PC-9 (cell line): ENCODE measurements around the gene MBNL1. TPM values are rescaled to one million over a fixed set of nuclear protein-coding genes. Genes with fewer than 3 reads are reported as not detected.

Source experiments
- BruUV-seq: library from RNA; stranded (reverse); fragments of 400-500 nt; replicated peaks from 2 replicates; lab custom pipeline; 2021; lab: Mats Ljungman, UMichigan
- CTCF ChIA-PET: fragments of 300-600 bp; sonication (Branson Sonifier 250); formaldehyde crosslinking; loops from one replicate; lab custom pipeline; 2022; ENCODE audit warnings: antibody characterized with exemption; lab: Charles Lee
- POLR2A ChIA-PET: fragments of 300-600 bp; sonication (Branson Sonifier 250); formaldehyde crosslinking; loops from one replicate; lab custom pipeline; 2022; ENCODE audit warnings: antibody characterized with exemption; ENCODE audit not compliant: unreplicated experiment; lab: Charles Lee
- DNase-seq, 2 experiments: peaks; one replicate each; pipeline versions ENCODE4 v3.0.0 to v3.0.0-alpha.2; 2015 to 2022; ENCODE audit warnings: mixed read lengths in 1 of 2
- H2AFZ ChIP-seq: fragments of 200-600 bp; sonication (generic); 2 replicates; pipeline ENCODE4 v1.8.1; 2017; ENCODE audit warnings: antibody characterized with exemption
- H3F3A ChIP-seq: fragments of 200-600 bp; sonication (generic); 2 replicates; pipeline ENCODE4 v1.8.1; 2017; ENCODE audit warnings: antibody characterized with exemption, mild to moderate bottlenecking, low read depth; ENCODE audit not compliant: insufficient read depth
- H3K27ac ChIP-seq: fragments of 200-600 bp; sonication (generic); 2 replicates; pipeline ENCODE4 v1.6.1; 2016; ENCODE audit warnings: mixed run types
- H3K27me3 ChIP-seq: fragments of 200-600 bp; sonication (generic); 2 replicates; pipeline ENCODE4 v1.6.1; 2016; ENCODE audit warnings: low read depth, mixed run types; ENCODE audit not compliant: insufficient read depth
- H3K36me3 ChIP-seq: fragments of 200-600 bp; sonication (generic); 2 replicates; pipeline ENCODE4 v1.6.1; 2016; ENCODE audit warnings: low read depth, mixed run types
- H3K4me1 ChIP-seq: fragments of 200-600 bp; sonication (generic); replicated peaks from 2 replicates; pipeline ENCODE4 v1.6.1; 2016; ENCODE audit warnings: mixed run types; ENCODE audit not compliant: insufficient read depth
- H3K4me2 ChIP-seq: fragments of 200-600 bp; sonication (generic); 2 replicates; pipeline ENCODE4 v1.6.1; 2017; ENCODE audit warnings: mixed run types
- H3K4me3 ChIP-seq: fragments of 200-600 bp; sonication (generic); 2 replicates; pipeline ENCODE4 v1.6.1; 2016; ENCODE audit warnings: mixed run types
- H3K79me2 ChIP-seq: fragments of 200-600 bp; sonication (generic); 2 replicates; pipeline ENCODE4 v1.6.1; 2017; ENCODE audit warnings: low read depth, mixed run types
- H3K9me2 ChIP-seq: fragments of 200-600 bp; sonication (generic); 2 replicates; pipeline ENCODE4 v1.8.1; 2017; ENCODE audit warnings: mild to moderate bottlenecking; ENCODE audit not compliant: insufficient read depth
- H3K9me3 ChIP-seq: fragments of 200-600 bp; sonication (generic); 2 replicates; pipeline ENCODE4 v1.8.1; 2016; ENCODE audit warnings: low read depth; ENCODE audit not compliant: insufficient read depth
- H4K20me1 ChIP-seq: fragments of 200-600 bp; sonication (generic); 2 replicates; pipeline ENCODE4 v1.8.1; 2017; ENCODE audit not compliant: insufficient read depth
- CTCF ChIP-seq: fragments of 200-600 bp; sonication (generic); conservative IDR thresholded peaks from 2 replicates; pipeline ENCODE4 v1.6.1; 2017; ENCODE audit warnings: mixed run types, antibody characterized with exemption, mild to moderate bottlenecking, moderate library complexity
- EZH2 ChIP-seq: fragments of 200-600 bp; sonication (generic); IDR thresholded peaks from 2 replicates; pipeline ENCODE4 v1.8.0; 2017; ENCODE audit warnings: antibody characterized with exemption, low read depth
- intact Hi-C: fragments of 100-400 bp; cut with micrococcal nuclease; formaldehyde crosslinking; loops from one replicate; pipeline ENCODE4 v1.10.0; 2022; ENCODE audit not compliant: unreplicated experiment
- total RNA-seq: library from RNA; stranded (reverse); gene quantifications from 2 replicates; pipeline ENCODE4 v1.2.3, GENCODE V29; 2021

The MBNL1 gene
- total RNA-seq, 1 experiment from 2014 or later: 176 TPM

GRCh38 chr3:152318512-152318911, 49.8 kb downstream of the MBNL1 start:
- Histone ChIP-seq H3K4me1 (no peaks in the 10 kb centered on the region), H3K79me2 (peaks cover 86% of the 10 kb centered on the region), H3K27me3 (no peaks in the 10 kb centered on the region), H3K27ac (no peak overlapping the region), H3K9me2 (peaks cover 4% of the 10 kb centered on the region; the same call in 1 of the 2 replicates), H3K4me2 (no peak overlapping the region), H2AFZ (no peak overlapping the region), H3K9me3 (no peaks in the 10 kb centered on the region), H3K4me3 (no peak overlapping the region), H3F3A (peaks cover 8% of the 10 kb centered on the region; the same call in 1 of the 2 replicates), H3K36me3 (0 out of 2 replicates have a peak, but pooled peaks cover 3% of the 10 kb centered on the region), H4K20me1 (no peaks in the 10 kb centered on the region)
- ChIA-PET POLR2A (interaction anchor here (0.6 kb wide), 1 partner anchor 13 kb away, joined by 4 read pairs; no protein-coding TSS in a partner anchor), CTCF (interaction anchor here (0.6 kb wide), 1 partner anchor 7 kb away, joined by 20 read pairs; no protein-coding TSS in a partner anchor)
- no TSS peak for BruUV-seq
- no peak for TF ChIP-seq EZH2
- TF ChIP-seq CTCF: no peak
- intact Hi-C loops: no loop called here
- DNase-seq: peak in 1 of 2 experiments; percentile 26

- Histone ChIP-seq H3K9me3 (no peaks in the 10 kb centered on the region), H3K4me3 (no peak overlapping the region), H3K27me3 (no peaks in the 10 kb centered on the region), H3K79me2 (peaks cover 86% of the 10 kb centered on the region), H3F3A (peaks cover 10% of the 10 kb centered on the region; the same call in 1 of the 2 replicates), H3K9me2 (peaks cover 4% of the 10 kb centered on the region; the same call in 1 of the 2 replicates), H3K36me3 (peaks cover 6% of the 10 kb centered on the region; the same call in 1 of the 2 replicates), H3K4me1 (no peaks in the 10 kb centered on the region), H3K27ac (no peak overlapping the region), H2AFZ (no peak overlapping the region), H4K20me1 (no peaks in the 10 kb centered on the region), H3K4me2 (no peak overlapping the region)
- CTCF ChIA-PET: no interaction called here
- intact Hi-C loops: no loop called here
- TF ChIP-seq EZH2: no peak
- TF ChIP-seq CTCF: no peak
- peak in 1 of 2 experiments; percentile 26 for DNase-seq
- no TSS peak for BruUV-seq
- POLR2A ChIA-PET: no interaction called here
Measured at GRCh38 chr3:152319256-152319655, 50.5 kb downstream of the MBNL1 start.

- peaks cover 8% of the 10 kb centered on the region; the same call in 1 of the 2 replicates for H3K36me3 ChIP-seq
- H3K4me3 ChIP-seq: no peak overlapping the region
- no peak for DNase-seq
- H4K20me1 ChIP-seq: no peaks in the 10 kb centered on the region
- POLR2A ChIA-PET: no interaction called here
- no peak overlapping the region for H3K4me2 ChIP-seq
- no peak overlapping the region for H2AFZ ChIP-seq
- H3K9me3 ChIP-seq: no peaks in the 10 kb centered on the region
- peaks cover 4% of the 10 kb centered on the region; the same call in 1 of the 2 replicates for H3K9me2 ChIP-seq
- no TSS peak for BruUV-seq
- no peaks in the 10 kb centered on the region for H3K4me1 ChIP-seq
- CTCF ChIA-PET: interaction anchor here (0.6 kb wide), 1 partner anchor 18 kb away, joined by 3 read pairs; no protein-coding TSS in a partner anchor
- TF ChIP-seq CTCF (no peak), EZH2 (no peak)
- peaks cover 85% of the 10 kb centered on the region for H3K79me2 ChIP-seq
- H3K27me3 ChIP-seq: no peaks in the 10 kb centered on the region
- intact Hi-C loops: no loop called here
- H3K27ac ChIP-seq: no peak overlapping the region
- peaks cover 10% of the 10 kb centered on the region; the same call in 1 of the 2 replicates for H3F3A ChIP-seq
Measured at GRCh38 chr3:152319831-152320617, 51.3 kb downstream of the MBNL1 start.
